MG63 (cell line): ENCODE measurements around the gene LCE1B. TPM values are rescaled to one million over a fixed set of nuclear protein-coding genes. Genes with fewer than 3 reads are reported as not detected.
A peak's percentile ranks its signal among the peaks of the same experiment; 100 is the strongest.

Experiments used
- DNase-seq: peaks from one replicate; pipeline ENCODE4 v3.0.0-alpha.2; 2020
- H3K27me3 ChIP-seq: fragments of 250-450 bp; sonication (Bioruptor Pico); 2 replicates; pipeline ENCODE4 v1.5.1; 2020; ENCODE audit warnings: mild to moderate bottlenecking, moderate library complexity
- H3K36me3 ChIP-seq: fragments of 250-450 bp; sonication (Bioruptor Pico); 2 replicates; pipeline ENCODE4 v1.5.1; 2020; ENCODE audit warnings: mild to moderate bottlenecking, moderate library complexity
- H3K4me3 ChIP-seq: fragments of 250-450 bp; sonication (Bioruptor Pico); 2 replicates; pipeline ENCODE4 v1.5.1; 2020; ENCODE audit warnings: mild to moderate bottlenecking, moderate library complexity
- H3K9me3 ChIP-seq: fragments of 250-450 bp; sonication (Bioruptor Pico); 2 replicates; pipeline ENCODE4 v1.5.1; 2020; ENCODE audit warnings: mild to moderate bottlenecking, moderate library complexity
- total RNA-seq: library from RNA; depleted of rRNA; stranded (reverse); fragments of >200 nt; shearing (Covaris generic); gene quantifications from 2 replicates; pipeline ENCODE4 v1.2.3, GENCODE V29; 2014; ENCODE audit warnings: low replicate concordance; rRNA removed

LCE1B gene
- total RNA-seq, 1 experiment from 2014 or later: not detected

GRCh38 chr1:152836870-152837269, 25.1 kb downstream of the LCE1B start:
- Histone ChIP-seq H3K9me3 (no peaks in the 10 kb centered on the region; the same call in 1 of the 2 replicates), H3K4me3 (no peak overlapping the region), H3K36me3 (no peaks in the 10 kb centered on the region), H3K27me3 (no peaks in the 10 kb centered on the region)
- no peak for DNase-seq

GRCh38 chr1:152842556-152842955, 30.8 kb downstream of the LCE1B start, which contains the start of gene LCE6A:
Gene LCE6A, plus strand, starts transcription at chr1:152842856. Its CDS starts 665 bp downstream, at chr1:152843521.
- no peak for DNase-seq
- Histone ChIP-seq H3K9me3 (no peaks in the 10 kb centered on the region), H3K36me3 (no peaks in the 10 kb centered on the region), H3K4me3 (no peak within 1 kb of the TSS), H3K27me3 (no peaks in the 10 kb centered on the region)

GRCh38 chr1:152855661-152856060, 43.9 kb downstream of the LCE1B start:
- Histone ChIP-seq H3K36me3 (no peaks in the 10 kb centered on the region), H3K9me3 (no peaks in the 10 kb centered on the region), H3K27me3 (no peaks in the 10 kb centered on the region), H3K4me3 (no peak overlapping the region)
- DNase-seq: peak; percentile 81

GRCh38 chr1:152858062-152858461, 46.3 kb downstream of the LCE1B start:
- Histone ChIP-seq H3K36me3 (no peaks in the 10 kb centered on the region), H3K4me3 (no peak overlapping the region), H3K27me3 (no peaks in the 10 kb centered on the region), H3K9me3 (no peaks in the 10 kb centered on the region)
- no peak for DNase-seq

GRCh38 chr1:152859696-152860095, 47.9 kb downstream of the LCE1B start, which contains the start of gene LCE7A:
Gene LCE7A, plus strand, starts transcription at chr1:152859996. Its CDS starts 702 bp downstream, at chr1:152860698.
- no peak within 1 kb of the TSS for H3K4me3 ChIP-seq
- DNase-seq: no peak
- H3K27me3 ChIP-seq: no peaks in the 10 kb centered on the region
- H3K9me3 ChIP-seq: no peaks in the 10 kb centered on the region
- no peaks in the 10 kb centered on the region for H3K36me3 ChIP-seq

GRCh38 chr1:152860129-152860528, 48.4 kb downstream of the LCE1B start:
- Histone ChIP-seq H3K4me3 (no peak overlapping the region), H3K27me3 (no peaks in the 10 kb centered on the region; the same call in 1 of the 2 replicates), H3K9me3 (no peaks in the 10 kb centered on the region), H3K36me3 (no peaks in the 10 kb centered on the region)
- DNase-seq: no peak

GRCh38 chr1:152861374-152861773, 49.6 kb downstream of the LCE1B start:
- H3K36me3 ChIP-seq: no peaks in the 10 kb centered on the region
- H3K9me3 ChIP-seq: no peaks in the 10 kb centered on the region
- H3K4me3 ChIP-seq: no peak overlapping the region
- H3K27me3 ChIP-seq: no peaks in the 10 kb centered on the region; the same call in 1 of the 2 replicates
- DNase-seq: no peak

Other genes starting within 250 kb of the LCE1B start
- not detected in 2 replicates for gene LCE3E, start 245.2 kb upstream of the LCE1B start, total RNA-seq
- gene LCE3D, start 231.5 kb upstream of the LCE1B start, total RNA-seq: not detected in 2 replicates
- not detected in 2 replicates for gene LCE3C, start 211.7 kb upstream of the LCE1B start, total RNA-seq
- not detected in 2 replicates for gene LCE3B, start 198.2 kb upstream of the LCE1B start, total RNA-seq
- not detected in 2 replicates for gene LCE3A, start 188.9 kb upstream of the LCE1B start, total RNA-seq
- gene LCE2D, start 148.6 kb upstream of the LCE1B start, total RNA-seq: not detected in 2 replicates
- gene LCE2C, start 136.7 kb upstream of the LCE1B start, total RNA-seq: not detected in 2 replicates
- gene LCE2B, start 125.8 kb upstream of the LCE1B start, total RNA-seq: not detected in 2 replicates
- gene LCE2A, start 113.6 kb upstream of the LCE1B start, total RNA-seq: not detected in 2 replicates
- gene LCE4A, start 103.8 kb upstream of the LCE1B start, total RNA-seq: not detected in 2 replicates
- not detected in 2 replicates for gene KPRP, start 53.9 kb upstream of the LCE1B start, total RNA-seq
- not detected in 2 replicates for gene LCE1F, start 36.8 kb upstream of the LCE1B start, total RNA-seq
- not detected in 2 replicates for gene LCE1E, start 25.7 kb upstream of the LCE1B start, total RNA-seq
- not detected in 2 replicates for gene LCE1D, start 15.2 kb upstream of the LCE1B start, total RNA-seq
- gene LCE1C, start 5.3 kb upstream of the LCE1B start, total RNA-seq: not detected in 2 replicates
- not detected in 2 replicates for gene LCE1A, start 15.5 kb downstream of the LCE1B start, total RNA-seq
- gene LCE6A, start 30.9 kb downstream of the LCE1B start, total RNA-seq: not detected in 2 replicates
- not detected in 2 replicates for gene LCE7A, start 48.0 kb downstream of the LCE1B start, total RNA-seq
- gene SMCP, start 66.4 kb downstream of the LCE1B start, total RNA-seq: not detected in 2 replicates
- gene IVL, start 96.6 kb downstream of the LCE1B start, total RNA-seq: not detected in 2 replicates
- not detected in 2 replicates for gene SPRR5, start 135.2 kb downstream of the LCE1B start, total RNA-seq
- not detected in 2 replicates for gene SPRR4, start 158.7 kb downstream of the LCE1B start, total RNA-seq
- not detected in 2 replicates for gene SPRR1A, start 172.1 kb downstream of the LCE1B start, total RNA-seq
- gene SPRR3, start 189.8 kb downstream of the LCE1B start, total RNA-seq: not detected in 2 replicates
- gene SPRR1B, start 219.2 kb downstream of the LCE1B start, total RNA-seq: not detected in 2 replicates
- gene SPRR2D, start 229.1 kb downstream of the LCE1B start, total RNA-seq: not detected in 2 replicates
- gene SPRR2A, start 245.5 kb downstream of the LCE1B start, total RNA-seq: not detected in 2 replicates